Activated T-cell treated with anti-CD3 and anti-CD28 coated beads, Interleukin-2, amount 50 U/mL, for 4 hours (primary cell): ENCODE data around the gene PNLIPRP3. TPM values are rescaled to one million over a fixed set of nuclear protein-coding genes. Genes with fewer than 3 reads are reported as not detected.

Source experiments
- ATAC-seq, 2 donors: fragments of 200-7000 bp; cut with Tn5 transposase; one replicate each; pipeline ENCODE4 v1.10.0; 2021
- DNase-seq: peaks from one replicate; pipeline ENCODE4 v3.0.0-alpha.2; 2020
- H3K27me3 Mint-ChIP-seq: one replicate; pipeline ENCODE4 v1.8.0; 2021; ENCODE audit warnings: low read depth, mixed read lengths
- H3K36me3 Mint-ChIP-seq: one replicate; pipeline ENCODE4 v1.8.0; 2022; ENCODE audit warnings: mixed read lengths; ENCODE audit not compliant: insufficient read depth
- H3K4me1 Mint-ChIP-seq: one replicate; pipeline ENCODE4 v1.8.0; 2021; ENCODE audit warnings: low read depth, mixed read lengths
- H3K4me3 Mint-ChIP-seq: one replicate; pipeline ENCODE4 v1.8.0; 2021; ENCODE audit warnings: mild to moderate bottlenecking, moderate library complexity, mixed read lengths
- H3K9me3 Mint-ChIP-seq: one replicate; pipeline ENCODE4 v1.8.0; 2021; ENCODE audit warnings: mixed read lengths
- total RNA-seq, 3 donors: library from RNA; stranded (reverse); gene quantifications; one replicate each; pipeline ENCODE4 v1.2.1, GENCODE V29; 2021

The PNLIPRP3 gene
- total RNA-seq, 3 donors from 2014 or later: not detected

DNA sequence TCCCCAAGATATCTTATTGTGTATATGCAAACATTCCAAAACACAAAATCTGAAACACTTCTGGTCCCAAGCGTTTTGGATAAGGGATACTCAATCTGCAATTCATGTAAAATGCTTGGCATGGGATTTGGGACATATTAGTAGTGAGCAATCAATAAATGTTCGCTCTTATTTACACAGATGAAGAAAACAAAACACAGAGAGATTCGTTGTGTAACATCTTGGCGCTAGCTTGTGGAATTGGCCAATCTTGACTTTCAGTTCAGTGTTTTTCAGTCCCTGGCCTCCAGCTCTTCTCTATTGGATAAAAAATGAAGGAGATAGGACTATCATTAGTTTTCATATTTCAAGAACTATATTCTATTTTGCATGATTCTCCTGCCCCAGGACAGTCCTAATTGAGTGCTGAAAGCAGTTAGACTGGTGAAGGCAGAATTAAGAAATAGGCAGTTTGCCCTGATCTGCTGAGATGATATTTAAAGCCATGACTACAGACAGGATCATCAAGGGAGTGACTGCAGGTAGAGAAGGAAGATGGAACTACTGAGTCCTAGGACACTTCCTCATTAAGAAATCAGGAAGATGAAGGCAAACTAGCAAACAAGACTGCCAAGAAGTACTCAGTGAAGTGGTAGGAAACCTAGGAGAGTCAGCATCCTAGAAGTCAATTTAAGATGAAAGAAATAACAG is 1.8 kb downstream of the PNLIPRP3 start:
- no peaks in the 10 kb centered on the region for H3K36me3 Mint-ChIP-seq
- H3K4me1 Mint-ChIP-seq: no peaks in the 10 kb centered on the region
- DNase-seq (no peak), ATAC-seq (no peak)
- no peaks in the 10 kb centered on the region for H3K9me3 Mint-ChIP-seq
- H3K27me3 Mint-ChIP-seq: no peaks in the 10 kb centered on the region
- no peak overlapping the region for H3K4me3 Mint-ChIP-seq

- H3K27me3 Mint-ChIP-seq: no peaks in the 10 kb centered on the region
- DNase-seq (no peak), ATAC-seq (no peak)
- H3K36me3 Mint-ChIP-seq: no peaks in the 10 kb centered on the region
- H3K4me3 Mint-ChIP-seq: no peak overlapping the region
- no peaks in the 10 kb centered on the region for H3K4me1 Mint-ChIP-seq
- no peaks in the 10 kb centered on the region for H3K9me3 Mint-ChIP-seq
Measured at GRCh38 chr10:116430288-116430687, 2.6 kb downstream of the PNLIPRP3 start.

DNA sequence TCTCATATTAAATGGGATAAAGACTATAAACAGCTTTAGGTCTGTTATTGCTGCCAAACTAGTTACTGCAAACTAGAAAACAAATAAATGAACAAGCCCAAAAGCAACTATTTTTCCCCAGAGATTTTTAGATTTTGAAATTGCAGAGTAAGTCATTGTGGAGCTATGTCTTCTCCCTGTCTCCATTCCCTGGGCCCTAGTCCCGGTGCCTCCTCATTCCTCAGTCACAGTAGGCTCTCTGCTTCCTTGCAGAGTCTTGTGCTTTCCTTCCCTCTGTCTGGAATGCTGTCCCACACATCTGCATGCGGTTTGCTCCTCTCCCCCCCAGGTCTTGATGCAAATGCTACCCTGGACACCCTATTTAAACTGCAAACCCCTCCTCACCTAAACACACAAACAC is 4.0 kb downstream of the PNLIPRP3 start:
- H3K4me3 Mint-ChIP-seq: no peak overlapping the region
- no peak for ATAC-seq
- no peaks in the 10 kb centered on the region for H3K27me3 Mint-ChIP-seq
- DNase-seq: no peak
- H3K4me1 Mint-ChIP-seq: no peaks in the 10 kb centered on the region
- no peaks in the 10 kb centered on the region for H3K9me3 Mint-ChIP-seq
- H3K36me3 Mint-ChIP-seq: no peaks in the 10 kb centered on the region

DNA sequence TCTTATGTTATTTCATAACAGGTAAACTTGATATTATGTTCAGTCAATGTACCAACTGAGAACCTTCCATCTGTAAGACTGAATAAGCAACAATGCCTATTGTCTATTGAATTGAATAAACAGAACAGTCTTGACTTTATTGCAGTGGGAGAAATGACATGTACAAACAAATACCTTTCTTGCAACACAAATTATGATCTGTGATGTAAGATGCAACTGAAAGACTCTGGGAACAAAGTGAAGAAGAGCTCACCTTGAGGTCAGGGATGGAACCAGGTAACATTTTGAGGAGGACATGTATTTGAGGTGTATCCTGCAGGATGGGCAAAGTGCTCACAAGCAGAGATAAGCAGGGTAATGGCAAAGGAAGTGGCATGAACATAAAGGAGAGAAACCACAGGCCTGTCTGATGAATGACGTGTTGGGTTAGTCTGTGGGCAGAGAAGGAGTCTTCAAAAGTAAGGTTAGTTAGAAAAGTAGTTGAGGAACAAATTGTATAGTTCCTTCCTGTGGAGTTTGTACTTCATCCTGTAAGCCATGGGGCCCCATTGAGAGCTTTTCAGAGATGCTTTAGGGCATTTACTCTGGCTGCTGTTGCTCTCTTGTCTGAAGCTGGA is 9.5 kb downstream of the PNLIPRP3 start:
- H3K36me3 Mint-ChIP-seq: no peaks in the 10 kb centered on the region
- no peak overlapping the region for H3K4me3 Mint-ChIP-seq
- H3K4me1 Mint-ChIP-seq: peaks cover 3% of the 10 kb centered on the region
- no peaks in the 10 kb centered on the region for H3K27me3 Mint-ChIP-seq
- no peak for DNase-seq
- no peak for ATAC-seq
- no peaks in the 10 kb centered on the region for H3K9me3 Mint-ChIP-seq

DNA sequence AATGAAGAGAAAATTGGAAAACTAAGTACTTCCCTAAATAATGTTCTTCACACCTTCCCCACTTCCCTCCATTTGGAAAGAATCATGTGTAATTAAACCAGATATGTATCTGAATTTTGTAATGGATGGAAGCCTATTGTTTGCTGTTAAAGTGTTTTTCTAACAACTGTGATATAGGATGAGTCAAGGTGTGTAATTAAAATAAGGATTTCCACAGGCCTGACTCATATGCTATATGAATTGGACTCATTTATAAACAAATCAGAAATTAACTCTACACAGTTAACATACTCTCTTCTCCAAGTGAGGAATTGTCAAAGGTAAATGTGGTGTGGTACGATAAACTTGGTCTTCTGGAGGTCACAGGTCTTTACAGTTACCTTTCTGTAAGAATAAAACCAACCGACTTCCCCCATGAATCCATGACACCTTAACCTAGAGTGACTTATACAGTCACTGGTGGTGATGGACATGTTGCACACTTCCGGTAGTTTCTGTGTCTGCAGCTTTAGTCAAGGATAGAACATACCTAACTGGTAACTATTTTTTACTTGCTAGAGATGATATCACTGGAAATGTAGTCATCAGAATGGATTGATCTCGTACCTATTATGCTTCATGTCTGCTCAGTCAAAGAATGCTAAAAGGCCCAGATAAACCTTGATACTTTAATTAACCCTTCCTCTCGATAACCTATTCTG is 12.8 kb downstream of the PNLIPRP3 start:
- Mint-ChIP-seq H3K4me1 (peaks cover 3% of the 10 kb centered on the region), H3K27me3 (no peaks in the 10 kb centered on the region), H3K4me3 (no peak overlapping the region), H3K9me3 (no peaks in the 10 kb centered on the region), H3K36me3 (no peaks in the 10 kb centered on the region)
- DNase-seq (no peak), ATAC-seq (no peak)

- Mint-ChIP-seq H3K4me3 (no peak overlapping the region), H3K36me3 (no peaks in the 10 kb centered on the region), H3K27me3 (no peaks in the 10 kb centered on the region), H3K9me3 (no peaks in the 10 kb centered on the region), H3K4me1 (no peaks in the 10 kb centered on the region)
- DNase-seq (no peak), ATAC-seq (no peak)
Measured at GRCh38 chr10:116444527-116445142, 17.0 kb downstream of the PNLIPRP3 start.

GRCh38 chr10:116450861-116451260 is 23.2 kb downstream of the PNLIPRP3 start:
- Mint-ChIP-seq H3K4me1 (no peaks in the 10 kb centered on the region), H3K9me3 (peaks cover 15% of the 10 kb centered on the region), H3K36me3 (no peaks in the 10 kb centered on the region), H3K27me3 (no peaks in the 10 kb centered on the region), H3K4me3 (no peak overlapping the region)
- no peak for DNase-seq
- ATAC-seq: no peak

DNA sequence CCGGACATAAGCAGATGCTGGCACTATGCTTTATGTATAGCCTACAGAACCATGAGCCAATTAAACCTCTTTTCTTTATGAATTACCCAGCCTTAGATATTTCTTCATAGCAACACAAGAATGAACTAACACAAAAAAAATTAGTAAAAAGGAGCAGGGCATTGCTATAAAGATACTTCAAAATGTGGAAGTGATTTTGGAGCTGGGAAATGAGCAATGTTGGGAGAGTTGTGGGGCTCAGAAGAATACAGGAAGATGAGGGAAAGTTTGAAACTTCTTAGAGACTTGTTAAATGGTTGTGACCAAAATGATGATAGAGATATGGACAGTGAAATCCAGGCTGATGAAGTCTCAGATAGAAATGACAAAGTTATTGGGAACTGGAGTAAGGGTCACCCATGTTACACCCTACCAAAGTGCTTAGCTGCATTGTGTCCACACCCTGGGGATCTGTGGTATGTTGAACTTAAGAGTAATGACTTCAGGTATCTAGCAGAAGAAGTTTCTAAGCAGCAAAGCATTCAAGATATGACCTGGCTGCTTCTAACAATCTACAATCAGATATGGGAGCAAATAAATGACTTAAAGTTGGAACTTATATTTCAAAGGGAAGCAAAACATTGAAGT is 24.2 kb downstream of the PNLIPRP3 start:
- no peaks in the 10 kb centered on the region for H3K27me3 Mint-ChIP-seq
- H3K4me3 Mint-ChIP-seq: no peak overlapping the region
- H3K9me3 Mint-ChIP-seq: peaks cover 15% of the 10 kb centered on the region
- no peaks in the 10 kb centered on the region for H3K36me3 Mint-ChIP-seq
- no peaks in the 10 kb centered on the region for H3K4me1 Mint-ChIP-seq
- DNase-seq (no peak), ATAC-seq (no peak)

GRCh38 chr10:116452338-116452720 is 24.7 kb downstream of the PNLIPRP3 start:
- DNase-seq: no peak
- H3K36me3 Mint-ChIP-seq: no peaks in the 10 kb centered on the region
- no peaks in the 10 kb centered on the region for H3K27me3 Mint-ChIP-seq
- peaks cover 15% of the 10 kb centered on the region for H3K9me3 Mint-ChIP-seq
- no peak overlapping the region for H3K4me3 Mint-ChIP-seq
- H3K4me1 Mint-ChIP-seq: no peaks in the 10 kb centered on the region
- ATAC-seq: no peak

GRCh38 chr10:116457488-116457887 is 29.8 kb downstream of the PNLIPRP3 start:
- ATAC-seq: no peak
- Mint-ChIP-seq H3K36me3 (no peaks in the 10 kb centered on the region), H3K4me3 (no peak overlapping the region), H3K9me3 (no peaks in the 10 kb centered on the region), H3K27me3 (peaks cover 2% of the 10 kb centered on the region), H3K4me1 (no peaks in the 10 kb centered on the region)
- DNase-seq: no peak

DNA sequence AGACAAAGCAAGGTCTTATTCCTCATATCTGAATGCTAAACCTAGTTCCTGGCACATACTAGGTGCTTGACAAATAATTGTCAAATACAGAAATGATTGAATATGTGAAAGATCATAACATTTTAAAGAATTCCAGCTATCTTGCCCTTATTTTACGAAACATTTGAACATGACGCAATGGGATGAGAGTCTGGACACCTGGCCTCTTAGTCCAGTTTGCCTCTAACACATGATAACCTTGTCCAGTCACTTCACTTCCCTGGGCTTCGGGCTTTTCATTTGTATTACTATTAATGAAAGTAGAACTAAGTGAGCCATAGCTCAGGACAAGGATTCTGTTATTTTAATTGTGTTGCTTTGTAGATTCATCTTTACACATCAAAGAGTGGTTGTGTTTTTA is 32.6 kb downstream of the PNLIPRP3 start:
- no peak for ATAC-seq
- DNase-seq: no peak
- Mint-ChIP-seq H3K4me1 (no peaks in the 10 kb centered on the region), H3K36me3 (no peaks in the 10 kb centered on the region), H3K9me3 (no peaks in the 10 kb centered on the region), H3K4me3 (no peak overlapping the region), H3K27me3 (peaks cover 2% of the 10 kb centered on the region)

- no peaks in the 10 kb centered on the region for H3K36me3 Mint-ChIP-seq
- ATAC-seq (no peak), DNase-seq (no peak)
- H3K27me3 Mint-ChIP-seq: peaks cover 2% of the 10 kb centered on the region
- no peaks in the 10 kb centered on the region for H3K9me3 Mint-ChIP-seq
- no peaks in the 10 kb centered on the region for H3K4me1 Mint-ChIP-seq
- no peak overlapping the region for H3K4me3 Mint-ChIP-seq
Measured at GRCh38 chr10:116461680-116462079, 34.0 kb downstream of the PNLIPRP3 start.

- Mint-ChIP-seq H3K9me3 (peaks cover 3% of the 10 kb centered on the region), H3K27me3 (peaks cover 7% of the 10 kb centered on the region), H3K36me3 (no peaks in the 10 kb centered on the region), H3K4me3 (no peak overlapping the region), H3K4me1 (no peaks in the 10 kb centered on the region)
- ATAC-seq: no peak
- DNase-seq: no peak
Measured at GRCh38 chr10:116464257-116464656, 36.6 kb downstream of the PNLIPRP3 start.

DNA sequence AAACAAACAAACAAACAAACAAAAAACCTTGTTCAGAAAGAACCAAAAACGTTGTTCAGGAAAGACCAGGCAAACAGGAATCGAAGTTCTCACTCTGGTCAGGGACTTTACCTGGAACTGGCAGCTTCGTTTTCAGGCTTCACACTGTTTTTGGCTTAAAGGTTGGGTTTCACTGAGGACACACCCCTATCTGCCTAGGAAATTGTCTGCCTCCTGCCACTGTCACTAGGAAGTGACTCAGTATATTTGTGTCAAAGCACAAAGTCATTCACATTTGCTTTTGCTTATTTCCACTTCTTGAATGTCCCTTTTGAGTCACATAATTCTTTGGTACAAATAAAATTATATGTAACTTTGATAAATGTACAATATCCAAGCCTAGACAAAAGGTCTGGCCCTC is 37.9 kb downstream of the PNLIPRP3 start:
- Mint-ChIP-seq H3K4me1 (no peaks in the 10 kb centered on the region), H3K36me3 (no peaks in the 10 kb centered on the region), H3K4me3 (no peak overlapping the region), H3K9me3 (peaks cover 3% of the 10 kb centered on the region), H3K27me3 (peaks cover 4% of the 10 kb centered on the region)
- DNase-seq: no peak
- ATAC-seq: no peak
